H1 (cell line): ENCODE measurements around the gene CACNA2D4.

ENCODE experiments used
- FOSL1 ChIP-seq: IDR thresholded peaks from 2 replicates; pipeline ENCODE4 v1.6.1; 2011; ENCODE audit warnings: mild to moderate bottlenecking, low read depth, low read length, moderate library complexity; ENCODE audit not compliant: insufficient read depth
- MAX ChIP-seq: IDR thresholded peaks from 2 replicates; pipeline ENCODE4 v1.6.1; 2012; ENCODE audit warnings: inconsistent platforms
- NRF1 ChIP-seq: IDR thresholded peaks from 2 replicates; pipeline ENCODE4 v1.6.1; 2011; ENCODE audit warnings: mild to moderate bottlenecking, low read depth, low read length, improper control_type of control experiment
- POLR2A ChIP-seq, 2 experiments: IDR thresholded peaks; 1 replicate in 1 of 2; 2 replicates in 1 of 2; pipeline ENCODE4 v1.6.1; 2011; ENCODE audit warnings: low read depth in 2 of 2, low read length in 2 of 2, mild to moderate bottlenecking in 2 of 2; ENCODE audit errors: control extremely low read depth in 1 of 2
- SIX5 ChIP-seq: IDR thresholded peaks from 2 replicates; pipeline ENCODE4 v1.6.1; 2011; ENCODE audit warnings: mild to moderate bottlenecking, low read depth, low read length
- TF ChIP-seq, protein P1 (sequence below), 3 experiments: IDR thresholded peaks; 1 replicate in 2 of 3; 2 replicates in 1 of 3; pipeline versions ENCODE4 v1.5.1 to v1.6.1; 2011; ENCODE audit warnings: low read length in 3 of 3, mild to moderate bottlenecking in 3 of 3, inconsistent platforms in 2 of 3, low read depth in 1 of 3, moderate library complexity in 1 of 3; ENCODE audit not compliant: insufficient read depth in 1 of 3; ENCODE audit errors: control extremely low read depth in 1 of 3

GRCh38 chr12:1758376-1758775, 160.1 kb downstream of the CACNA2D4 start:
- TF ChIP-seq POLR2A (IDR thresholded peaks at IDR 0.05; ENCODE audit: control extremely low read depth in 1 of 2, low read depth in 2 of 2, low read length in 2 of 2) (no peak), SIX5 (no peak), MAX (no peak), FOSL1 (no peak), NRF1 (no peak)
- TF ChIP-seq, protein P1, sequence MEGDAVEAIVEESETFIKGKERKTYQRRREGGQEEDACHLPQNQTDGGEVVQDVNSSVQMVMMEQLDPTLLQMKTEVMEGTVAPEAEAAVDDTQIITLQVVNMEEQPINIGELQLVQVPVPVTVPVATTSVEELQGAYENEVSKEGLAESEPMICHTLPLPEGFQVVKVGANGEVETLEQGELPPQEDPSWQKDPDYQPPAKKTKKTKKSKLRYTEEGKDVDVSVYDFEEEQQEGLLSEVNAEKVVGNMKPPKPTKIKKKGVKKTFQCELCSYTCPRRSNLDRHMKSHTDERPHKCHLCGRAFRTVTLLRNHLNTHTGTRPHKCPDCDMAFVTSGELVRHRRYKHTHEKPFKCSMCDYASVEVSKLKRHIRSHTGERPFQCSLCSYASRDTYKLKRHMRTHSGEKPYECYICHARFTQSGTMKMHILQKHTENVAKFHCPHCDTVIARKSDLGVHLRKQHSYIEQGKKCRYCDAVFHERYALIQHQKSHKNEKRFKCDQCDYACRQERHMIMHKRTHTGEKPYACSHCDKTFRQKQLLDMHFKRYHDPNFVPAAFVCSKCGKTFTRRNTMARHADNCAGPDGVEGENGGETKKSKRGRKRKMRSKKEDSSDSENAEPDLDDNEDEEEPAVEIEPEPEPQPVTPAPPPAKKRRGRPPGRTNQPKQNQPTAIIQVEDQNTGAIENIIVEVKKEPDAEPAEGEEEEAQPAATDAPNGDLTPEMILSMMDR (IDR thresholded peaks at IDR 0.05; ENCODE audit: control extremely low read depth in 1 of 3, insufficient read depth in 1 of 3, low read depth in 1 of 3, low read length in 3 of 3) = no peak
